ENCODE measurements around the gene KLF7.

GRCh38 chr2:207138627-207139297 lies 27.0 kb downstream of the KLF7 start:
- TF ChIP-seq RFX5 (IDR thresholded peaks at IDR 0.05; ENCODE audit: low read depth, low read length) (no peak), FOXM1 (IDR thresholded peaks at IDR 0.05; ENCODE audit: low read depth) (no peak), FOXM1 (CRISPR knock-in tag; IDR thresholded peaks at IDR 0.05; ENCODE audit: low read depth) (no peak), ZNF609 (CRISPR knock-in tag; IDR thresholded peaks at IDR 0.05; ENCODE audit: borderline replicate concordance) (no peak), ZNF561 (CRISPR knock-in tag; conservative IDR thresholded peaks at IDR 0.05) (no peak)
